Activated CD8-positive, alpha-beta T cell treated with anti-CD3 and anti-CD28 coated beads for 36 hours (primary cell): ENCODE results near the gene TNFRSF25. TPM values are rescaled to one million over a fixed set of nuclear protein-coding genes. Genes with fewer than 3 reads are reported as not detected.

Experiments
- ATAC-seq: fragments of 200-7000 bp; cut with Tn5 transposase; one replicate; pipeline ENCODE4 v1.10.0; 2021; ENCODE audit warnings: mild to moderate bottlenecking, moderate library complexity
- CTCF ChIA-PET: fragments of 350-600 bp; sonication (Branson Sonifier 250); formaldehyde crosslinking; loops from one replicate; lab custom pipeline; 2021; ENCODE audit warnings: antibody characterized with exemption; lab: Charles Lee
- POLR2A ChIA-PET: fragments of 350-600 bp; sonication (Branson Sonifier 250); formaldehyde crosslinking; loops from one replicate; lab custom pipeline; 2021; ENCODE audit warnings: antibody characterized with exemption; lab: Charles Lee
- DNase-seq: peaks from one replicate; pipeline ENCODE4 v3.0.0-alpha.2; 2020
- H3K27ac Mint-ChIP-seq: one replicate; pipeline ENCODE4 v1.8.0; 2021; ENCODE audit warnings: mild to moderate bottlenecking, mixed read lengths
- H3K27me3 Mint-ChIP-seq: one replicate; pipeline ENCODE4 v1.8.0; 2021; ENCODE audit warnings: mixed read lengths
- H3K36me3 Mint-ChIP-seq: one replicate; pipeline ENCODE4 v1.8.0; 2021; ENCODE audit warnings: low read depth, mixed read lengths
- H3K4me1 Mint-ChIP-seq: one replicate; pipeline ENCODE4 v1.8.0; 2021; ENCODE audit warnings: low read depth, mixed read lengths
- H3K4me3 Mint-ChIP-seq: one replicate; pipeline ENCODE4 v1.8.0; 2021; ENCODE audit warnings: mild to moderate bottlenecking, moderate library complexity, mixed read lengths
- H3K9me3 Mint-ChIP-seq: one replicate; pipeline ENCODE4 v1.8.0; 2021; ENCODE audit warnings: mixed read lengths
- CTCF ChIP-seq: fragments of 200-600 bp; IDR thresholded peaks from one replicate; pipeline ENCODE4 v1.8.0; 2022; ENCODE audit warnings: antibody characterized with exemption, mild to moderate bottlenecking
- intact Hi-C: fragments of 100-400 bp; cut with micrococcal nuclease; formaldehyde crosslinking; loops from one replicate; pipeline ENCODE4 v1.10.0; 2022
- microRNA-seq: library from miRNA; unstranded; fragments of <30 nt; microRNA quantifications from one replicate; pipeline ENCODE4 v1.2.0, GENCODE V29; 2022; ENCODE audit warnings: borderline microRNAs expressed, borderline replicate concordance
- total RNA-seq, 2 experiments: library from RNA; stranded (reverse); gene quantifications; one replicate each; pipeline ENCODE4 v1.2.3, GENCODE V29; 2021

Gene TNFRSF25
- total RNA-seq, 2 experiments from 2014 or later: 55.8 to 57.8 TPM

- intact Hi-C loops: no loop called here
- TF ChIP-seq CTCF: peak; percentile 62
- DNase-seq (peak; percentile 79), ATAC-seq (peak; percentile 94)
- POLR2A ChIA-PET: interaction anchor here (0.6 to 1.2 kb wide), 2 partner anchors 10 to 308 kb away, joined by 3 to 4 read pairs; no protein-coding TSS in a partner anchor
- no peaks in the 10 kb centered on the region for H3K9me3 Mint-ChIP-seq
- H3K4me1 Mint-ChIP-seq: peaks cover 11% of the 10 kb centered on the region
- CTCF ChIA-PET: interaction anchor here (0.8 to 10.7 kb wide), 20 partner anchors 9 to 168 kb away, joined by 3 to 79 read pairs (median 4); partner anchors contain the start of gene ESPN
- H3K27me3 Mint-ChIP-seq: peaks cover 54% of the 10 kb centered on the region
- H3K4me3 Mint-ChIP-seq: no peak overlapping the region
- no peaks in the 10 kb centered on the region for H3K36me3 Mint-ChIP-seq
- no peak overlapping the region for H3K27ac Mint-ChIP-seq
Measured at GRCh38 chr1:6414443-6414844, 51.5 kb downstream of the TNFRSF25 start.

GRCh38 chr1:6412896-6413295, 53.1 kb downstream of the TNFRSF25 start:
- CTCF ChIA-PET: interaction anchor here (2.2 to 3.2 kb wide), 3 partner anchors 25 to 65 kb away, joined by 8 to 21 read pairs (median 17); no protein-coding TSS in a partner anchor
- POLR2A ChIA-PET: no interaction called here
- Mint-ChIP-seq H3K4me3 (no peak overlapping the region), H3K27me3 (peaks cover 46% of the 10 kb centered on the region), H3K9me3 (no peaks in the 10 kb centered on the region), H3K27ac (no peak overlapping the region), H3K36me3 (no peaks in the 10 kb centered on the region), H3K4me1 (peaks cover 9% of the 10 kb centered on the region)
- intact Hi-C loops: no loop called here
- DNase-seq (no peak), ATAC-seq (no peak)
- TF ChIP-seq CTCF: no peak

Small RNA genes within 50 kb of the gene (microRNA-seq; reads per million reads assigned to microRNA genes)
- not detected for gene MIR4252

Other genes starting within 250 kb of the TNFRSF25 start
- gene ICMT, start 230.2 kb downstream of the TNFRSF25 start, total RNA-seq: 10 to 100 TPM; 35.3 to 38.1 TPM
- not detected for gene HES3, start 222.0 kb downstream of the TNFRSF25 start, total RNA-seq
- gene GPR153, start 205.1 kb downstream of the TNFRSF25 start, total RNA-seq: under 1 TPM; 0.34 to 0.41 TPM
- 10 to 100 TPM; 80.4 to 86.7 TPM for gene ACOT7, start 72.4 kb downstream of the TNFRSF25 start, total RNA-seq
- gene HES2, start 46.3 kb downstream of the TNFRSF25 start, total RNA-seq: under 1 TPM in 1 of 2 experiments, not detected in 1; 0.29 TPM
- under 1 TPM; 0.83 to 0.99 TPM for gene ESPN, start 41.4 kb downstream of the TNFRSF25 start, total RNA-seq
- 1 to 10 TPM; 1.7 to 1.8 TPM for gene PLEKHG5, start 25.5 kb upstream of the TNFRSF25 start, total RNA-seq
- gene NOL9, start 88.3 kb upstream of the TNFRSF25 start, total RNA-seq: 10 to 100 TPM; 39.7 to 40.4 TPM
- gene TAS1R1, start 89.1 kb upstream of the TNFRSF25 start, total RNA-seq: not detected
- gene ZBTB48, start 113.8 kb upstream of the TNFRSF25 start, total RNA-seq: 10 to 100 TPM; 22.4 to 32.1 TPM
- gene KLHL21, start 136.7 kb upstream of the TNFRSF25 start, total RNA-seq: 10 to 100 TPM; 17.9 to 18.1 TPM
- 10 to 100 TPM; 12.5 to 14.8 TPM for gene PHF13, start 147.6 kb upstream of the TNFRSF25 start, total RNA-seq
- 10 to 100 TPM; 19.0 to 24.5 TPM for gene THAP3, start 158.7 kb upstream of the TNFRSF25 start, total RNA-seq
- gene DNAJC11, start 235.6 kb upstream of the TNFRSF25 start, total RNA-seq: 10 to 100 TPM; 52.8 to 53.3 TPM